GM12892 (cell line): ENCODE data around the gene C3orf80.

Experiments
- POLR2A ChIP-seq: IDR thresholded peaks from 2 replicates; pipeline ENCODE4 v1.6.1; 2011; ENCODE audit warnings: low read depth, low read length, control low read depth
- POLR2AphosphoS5 ChIP-seq: IDR thresholded peaks from 2 replicates; pipeline ENCODE4 v1.6.1; 2011; ENCODE audit warnings: low read depth, low read length, control low read depth
- TAF1 ChIP-seq: IDR thresholded peaks from 2 replicates; pipeline ENCODE4 v1.6.1; 2011; ENCODE audit warnings: low read depth, mild to moderate bottlenecking, control low read depth, low read length, borderline replicate concordance

- TF ChIP-seq POLR2AphosphoS5 = no peak
- no peak for TF ChIP-seq TAF1
- TF ChIP-seq POLR2A = no peak
Observed at GRCh38 chr3:160194438-160194837, 30.8 kb upstream of the C3orf80 start.
